Stimulated activated CD8-positive, alpha-beta memory T cell treated with anti-CD3 and anti-CD28 coated beads, Interleukin-15, amount 100 ng/mL, for 1 hour (primary cell): Measurements from ENCODE around the gene TMEM39B.
A peak's percentile ranks its signal among the peaks of the same experiment; 100 is the strongest.
"Not testable (repeated sequence)": the region's sequence is repeated elsewhere in the genome, so short reads cannot be mapped to it uniquely, and the experiment has no call there.

Experiments
- DNase-seq: peaks from one replicate; pipeline ENCODE4 v3.0.0-alpha.2; 2020; ENCODE audit warnings: low read depth

The TMEM39B gene

GRCh38 chr1:32072622-32073298 is at the start of gene TMEM39B:
TSS of gene TMEM39B (plus strand) at chr1:32072939. CDS start at chr1:32073048, 109 bp downstream.
- peak; percentile 84 for DNase-seq

- no peak for DNase-seq
Observed at GRCh38 chr1:32023351-32023750, 49.4 kb upstream of the TMEM39B start.

GRCh38 chr1:32025515-32025914 is 47.2 kb upstream of the TMEM39B start:
- DNase-seq = no peak

GRCh38 chr1:32028746-32029145 is 44.0 kb upstream of the TMEM39B start:
- no peak for DNase-seq

- DNase-seq = no peak
Observed at GRCh38 chr1:32031578-32032274, 41.0 kb upstream of the TMEM39B start.

GRCh38 chr1:32032275-32032615 is 40.5 kb upstream of the TMEM39B start:
- DNase-seq = no peak

GRCh38 chr1:32035119-32035518 is 37.6 kb upstream of the TMEM39B start:
- no peak for DNase-seq

- DNase-seq = no peak
Observed at GRCh38 chr1:32040711-32041110, 32.0 kb upstream of the TMEM39B start.

- DNase-seq = no peak
Observed at GRCh38 chr1:32042330-32042729, 30.4 kb upstream of the TMEM39B start.

GRCh38 chr1:32044234-32044633 is 28.5 kb upstream of the TMEM39B start:
- DNase-seq = no peak

GRCh38 chr1:32045772-32046171 is 27.0 kb upstream of the TMEM39B start:
- no peak for DNase-seq

- DNase-seq = no peak
Observed at GRCh38 chr1:32047701-32048100, 25.0 kb upstream of the TMEM39B start.

- DNase-seq = no peak
Observed at GRCh38 chr1:32048440-32048839, 24.3 kb upstream of the TMEM39B start.

GRCh38 chr1:32051706-32052105 is 21.0 kb upstream of the TMEM39B start:
- no peak for DNase-seq

GRCh38 chr1:32052887-32053286 is 19.9 kb upstream of the TMEM39B start:
- DNase-seq = no peak

- DNase-seq = no peak
Observed at GRCh38 chr1:32055416-32055815, 17.3 kb upstream of the TMEM39B start.

GRCh38 chr1:32056598-32056997 is 16.1 kb upstream of the TMEM39B start:
- DNase-seq = no peak

GRCh38 chr1:32060914-32061313 is 11.8 kb upstream of the TMEM39B start:
- no peak for DNase-seq

- DNase-seq = no peak
Observed at GRCh38 chr1:32062867-32063230, 9.9 kb upstream of the TMEM39B start.

- DNase-seq = no peak
Observed at GRCh38 chr1:32063261-32063681, 9.5 kb upstream of the TMEM39B start.

- not testable (repeated sequence) for DNase-seq
Observed at GRCh38 chr1:32065613-32066488, 6.9 kb upstream of the TMEM39B start.

- DNase-seq = no peak
Observed at GRCh38 chr1:32066489-32066873, 6.3 kb upstream of the TMEM39B start.
